ENCODE measurements around the gene CHST10.

Gene CHST10

GRCh38 chr2:100412881-100413321 lies 4.6 kb downstream of the CHST10 start:
- Histone ChIP-seq H3K4me3 (ENCODE audit: low read length) (no peak overlapping the region), H3K9me3 (ENCODE audit: insufficient read depth, low read depth, low read length) (no peaks in the 10 kb centered on the region), H3K9ac (ENCODE audit: low read depth, low read length) (peak overlapping the region; percentile 38; the same call in 1 of the 2 replicates), H3K4me1 (ENCODE audit: insufficient read depth, low read length) (peaks cover 78% of the 10 kb centered on the region), H3K27me3 (ENCODE audit: insufficient read depth, low read length) (no peaks in the 10 kb centered on the region), H3K36me3 (ENCODE audit: insufficient read depth, low read length) (peaks cover 9% of the 10 kb centered on the region; the same call in 1 of the 2 replicates), H3K27ac (ENCODE audit: low read depth, low read length) (peak overlapping the region; percentile 94)
- WGBS = 79% methylated on average over 5 of the region's 5 CpGs

GRCh38 chr2:100412466-100412865 lies 5.0 kb downstream of the CHST10 start:
- no peaks in the 10 kb centered on the region for H3K27me3 ChIP-seq (ENCODE audit: insufficient read depth, low read length)
- H3K4me1 ChIP-seq (ENCODE audit: insufficient read depth, low read length) = peaks cover 78% of the 10 kb centered on the region
- peak overlapping the region; percentile 38; the same call in 1 of the 2 replicates for H3K9ac ChIP-seq (ENCODE audit: low read depth, low read length)
- 85% methylated on average over 4 of the region's 4 CpGs for WGBS
- no peak overlapping the region for H3K4me3 ChIP-seq (ENCODE audit: low read length)
- H3K36me3 ChIP-seq (ENCODE audit: insufficient read depth, low read length) = peaks cover 10% of the 10 kb centered on the region
- no peaks in the 10 kb centered on the region for H3K9me3 ChIP-seq (ENCODE audit: insufficient read depth, low read depth, low read length)
- H3K27ac ChIP-seq (ENCODE audit: low read depth, low read length) = peak overlapping the region; percentile 94

GRCh38 chr2:100411841-100412292 lies 5.6 kb downstream of the CHST10 start:
- Histone ChIP-seq H3K27me3 (ENCODE audit: insufficient read depth, low read length) (no peaks in the 10 kb centered on the region), H3K4me1 (ENCODE audit: insufficient read depth, low read length) (peaks cover 78% of the 10 kb centered on the region)

DNA sequence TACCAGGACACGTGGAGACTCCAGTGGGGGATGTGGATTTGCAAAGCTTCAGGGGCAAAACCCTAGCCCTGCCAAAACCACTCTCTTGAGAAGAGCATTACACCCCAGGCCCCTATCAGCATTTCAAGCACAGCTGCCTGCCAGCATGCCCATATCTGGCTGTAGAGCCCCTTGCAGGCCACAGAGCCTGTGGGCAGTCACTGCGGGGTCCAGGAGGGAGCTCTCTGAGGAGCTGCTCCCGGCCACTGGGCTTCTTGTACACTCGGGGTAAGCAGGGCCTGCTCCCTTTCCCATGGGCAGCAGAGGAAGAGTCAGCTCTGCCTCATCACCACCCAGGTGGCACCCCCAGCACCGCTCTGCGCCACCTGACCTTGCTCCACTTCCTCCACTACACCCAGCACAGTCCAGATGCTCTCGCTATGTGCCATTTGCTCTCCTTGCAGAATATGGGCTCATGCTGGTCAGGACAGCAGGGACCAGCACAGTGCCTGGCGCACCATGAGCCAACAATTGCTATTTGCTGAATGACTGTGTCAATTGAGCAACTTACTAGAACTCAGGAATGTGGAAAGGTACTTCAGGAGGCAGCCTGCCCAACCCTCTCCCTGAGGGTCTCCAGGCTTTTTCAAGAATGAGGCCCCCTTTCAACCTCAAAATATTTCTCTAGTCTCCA lies 7.4 kb downstream of the CHST10 start:
- Histone ChIP-seq H3K36me3 (ENCODE audit: insufficient read depth, low read length) (peaks cover 34% of the 10 kb centered on the region), H3K27me3 (ENCODE audit: insufficient read depth, low read length) (no peaks in the 10 kb centered on the region), H3K9me3 (ENCODE audit: insufficient read depth, low read depth, low read length) (no peaks in the 10 kb centered on the region), H3K27ac (ENCODE audit: low read depth, low read length) (no peak overlapping the region), H3K4me3 (ENCODE audit: low read length) (no peak overlapping the region), H3K4me1 (ENCODE audit: insufficient read depth, low read length) (peaks cover 64% of the 10 kb centered on the region), H3K9ac (ENCODE audit: low read depth, low read length) (no peak overlapping the region)
- 94% methylated on average over 7 of the region's 8 CpGs for WGBS

More at GRCh38 chr2:100411841-100412292, 5.6 kb downstream of the CHST10 start:
- H3K9me3 ChIP-seq (ENCODE audit: insufficient read depth, low read depth, low read length) = no peaks in the 10 kb centered on the region
- peaks cover 16% of the 10 kb centered on the region for H3K36me3 ChIP-seq (ENCODE audit: insufficient read depth, low read length)
- H3K4me3 ChIP-seq (ENCODE audit: low read length) = no peak overlapping the region
- H3K9ac ChIP-seq (ENCODE audit: low read depth, low read length) = peak overlapping the region; percentile 54
- WGBS = 69% methylated on average over 5 of the region's 5 CpGs
- H3K27ac ChIP-seq (ENCODE audit: low read depth, low read length) = peak overlapping the region; percentile 94

- Histone ChIP-seq H3K4me1 (ENCODE audit: insufficient read depth, low read length) (peaks cover 63% of the 10 kb centered on the region), H3K27me3 (ENCODE audit: insufficient read depth, low read length) (no peaks in the 10 kb centered on the region), H3K27ac (ENCODE audit: low read depth, low read length) (no peak overlapping the region), H3K4me3 (ENCODE audit: low read length) (no peak overlapping the region), H3K9me3 (ENCODE audit: insufficient read depth, low read depth, low read length) (no peaks in the 10 kb centered on the region), H3K9ac (ENCODE audit: low read depth, low read length) (no peak overlapping the region), H3K36me3 (ENCODE audit: insufficient read depth, low read length) (peaks cover 39% of the 10 kb centered on the region)
- 94% methylated on average over 5 of the region's 5 CpGs for WGBS
These were observed 8.0 kb downstream of the CHST10 start for GRCh38 chr2:100409461-100409860.

DNA sequence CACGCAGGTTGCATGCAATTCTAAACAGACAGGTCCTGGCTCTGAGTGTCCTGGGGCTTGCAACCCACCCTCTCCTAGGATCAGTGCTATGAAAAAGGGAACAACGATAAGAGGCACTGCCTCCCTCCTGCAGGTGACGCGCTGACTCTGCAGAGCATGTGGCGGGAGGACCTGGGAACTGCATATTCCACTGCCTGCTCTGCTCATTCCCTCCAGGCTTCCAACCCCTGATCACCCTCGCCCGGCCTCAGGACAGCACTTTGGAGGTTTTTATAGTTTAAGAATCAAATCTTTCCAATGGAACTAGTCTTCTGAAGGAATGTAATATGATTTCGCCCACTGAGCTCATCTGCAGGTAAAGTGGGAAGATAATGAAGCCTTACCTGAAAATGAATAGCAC lies 8.5 kb downstream of the CHST10 start:
- Histone ChIP-seq H3K4me1 (ENCODE audit: insufficient read depth, low read length) (peaks cover 58% of the 10 kb centered on the region), H3K27ac (ENCODE audit: low read depth, low read length) (no peak overlapping the region), H3K4me3 (ENCODE audit: low read length) (no peak overlapping the region), H3K36me3 (ENCODE audit: insufficient read depth, low read length) (peaks cover 39% of the 10 kb centered on the region), H3K27me3 (ENCODE audit: insufficient read depth, low read length) (no peaks in the 10 kb centered on the region), H3K9ac (ENCODE audit: low read depth, low read length) (no peak overlapping the region), H3K9me3 (ENCODE audit: insufficient read depth, low read depth, low read length) (no peaks in the 10 kb centered on the region)
- WGBS = 87% methylated on average over 8 of the region's 8 CpGs

DNA sequence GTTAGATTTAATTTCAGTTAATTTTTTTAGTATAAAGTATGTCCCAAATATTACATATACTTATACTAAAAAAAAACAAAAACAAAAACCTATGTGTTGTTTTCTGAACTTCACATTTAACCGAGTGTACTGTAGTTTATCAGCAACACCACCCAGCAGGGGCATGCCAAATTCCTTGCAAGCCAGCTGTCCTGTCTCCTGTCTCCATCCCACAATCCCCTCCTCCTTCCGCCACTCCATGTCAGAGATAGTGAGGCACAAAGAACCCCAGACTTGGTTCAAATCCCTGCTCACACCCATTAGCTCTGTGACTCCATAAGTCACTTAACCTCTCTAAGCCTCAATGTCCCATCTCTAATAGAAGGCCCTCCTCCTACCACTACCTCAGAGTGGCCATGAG lies 9.4 kb downstream of the CHST10 start:
- Histone ChIP-seq H3K27me3 (ENCODE audit: insufficient read depth, low read length) (no peaks in the 10 kb centered on the region), H3K4me3 (ENCODE audit: low read length) (no peak overlapping the region), H3K27ac (ENCODE audit: low read depth, low read length) (no peak overlapping the region), H3K9me3 (ENCODE audit: insufficient read depth, low read depth, low read length) (no peaks in the 10 kb centered on the region), H3K4me1 (ENCODE audit: insufficient read depth, low read length) (peaks cover 50% of the 10 kb centered on the region), H3K36me3 (ENCODE audit: insufficient read depth, low read length) (peaks cover 36% of the 10 kb centered on the region), H3K9ac (ENCODE audit: low read depth, low read length) (no peak overlapping the region)
- WGBS = 78% methylated on average over 2 of the region's 2 CpGs

- Histone ChIP-seq H3K9ac (ENCODE audit: low read depth, low read length) (no peak overlapping the region), H3K4me1 (ENCODE audit: insufficient read depth, low read length) (peaks cover 44% of the 10 kb centered on the region), H3K27ac (ENCODE audit: low read depth, low read length) (no peak overlapping the region), H3K4me3 (ENCODE audit: low read length) (no peak overlapping the region), H3K9me3 (ENCODE audit: insufficient read depth, low read depth, low read length) (no peaks in the 10 kb centered on the region), H3K36me3 (ENCODE audit: insufficient read depth, low read length) (peaks cover 38% of the 10 kb centered on the region), H3K27me3 (ENCODE audit: insufficient read depth, low read length) (no peaks in the 10 kb centered on the region)
- WGBS = 92% methylated on average over 6 of the region's 6 CpGs
These were observed 9.9 kb downstream of the CHST10 start for GRCh38 chr2:100407563-100407962.

DNA sequence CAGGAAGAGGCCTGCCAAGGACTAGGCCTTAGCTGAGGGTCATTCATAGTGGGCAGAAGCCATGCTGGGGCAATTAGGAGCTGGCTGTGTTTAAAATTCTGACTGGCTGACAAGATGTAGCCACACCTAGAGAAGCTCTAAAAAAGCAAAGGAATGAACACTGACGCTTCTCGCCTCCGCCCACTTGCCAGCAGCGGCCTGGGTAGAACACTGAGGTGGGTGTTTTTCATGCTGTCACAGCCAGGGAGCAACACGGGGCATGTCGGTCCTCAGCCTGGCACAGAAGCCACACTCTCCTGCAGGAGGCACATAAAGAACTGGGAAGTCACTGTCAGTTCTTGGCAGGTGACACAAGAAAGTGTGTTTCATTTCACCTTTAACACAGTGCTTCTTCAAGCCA lies 10.4 kb downstream of the CHST10 start:
- Histone ChIP-seq H3K4me3 (ENCODE audit: low read length) (no peak overlapping the region), H3K4me1 (ENCODE audit: insufficient read depth, low read length) (peaks cover 39% of the 10 kb centered on the region), H3K36me3 (ENCODE audit: insufficient read depth, low read length) (peaks cover 43% of the 10 kb centered on the region), H3K27me3 (ENCODE audit: insufficient read depth, low read length) (no peaks in the 10 kb centered on the region), H3K27ac (ENCODE audit: low read depth, low read length) (no peak overlapping the region), H3K9ac (ENCODE audit: low read depth, low read length) (no peak overlapping the region), H3K9me3 (ENCODE audit: insufficient read depth, low read depth, low read length) (no peaks in the 10 kb centered on the region)
- WGBS = 89% methylated on average over 6 of the region's 6 CpGs

- H3K9ac ChIP-seq (ENCODE audit: low read depth, low read length) = no peak overlapping the region
- H3K4me1 ChIP-seq (ENCODE audit: insufficient read depth, low read length) = peaks cover 31% of the 10 kb centered on the region
- no peak overlapping the region for H3K27ac ChIP-seq (ENCODE audit: low read depth, low read length)
- WGBS = 91% methylated on average over 5 of the region's 5 CpGs
- H3K36me3 ChIP-seq (ENCODE audit: insufficient read depth, low read length) = peaks cover 51% of the 10 kb centered on the region
- no peak overlapping the region for H3K4me3 ChIP-seq (ENCODE audit: low read length)
- H3K9me3 ChIP-seq (ENCODE audit: insufficient read depth, low read depth, low read length) = no peaks in the 10 kb centered on the region
- H3K27me3 ChIP-seq (ENCODE audit: insufficient read depth, low read length) = no peaks in the 10 kb centered on the region
These were observed 11.4 kb downstream of the CHST10 start for GRCh38 chr2:100406120-100406508.

- H3K27ac ChIP-seq (ENCODE audit: low read depth, low read length) = no peak overlapping the region
- WGBS = 96% methylated on average over 13 of the region's 13 CpGs
- H3K4me1 ChIP-seq (ENCODE audit: insufficient read depth, low read length) = peaks cover 26% of the 10 kb centered on the region
- H3K36me3 ChIP-seq (ENCODE audit: insufficient read depth, low read length) = peaks cover 55% of the 10 kb centered on the region
- H3K9me3 ChIP-seq (ENCODE audit: insufficient read depth, low read depth, low read length) = no peaks in the 10 kb centered on the region
- H3K4me3 ChIP-seq (ENCODE audit: low read length) = no peak overlapping the region
- H3K27me3 ChIP-seq (ENCODE audit: insufficient read depth, low read length) = no peaks in the 10 kb centered on the region
- H3K9ac ChIP-seq (ENCODE audit: low read depth, low read length) = no peak overlapping the region
These were observed 11.9 kb downstream of the CHST10 start for GRCh38 chr2:100405403-100406119.
